Psoas muscle (tissue), 8 donors: ENCODE results near the gene PKM. TPM values are rescaled to one million over a fixed set of nuclear protein-coding genes. Genes with fewer than 3 reads are reported as not detected.

Source experiments
- ATAC-seq, 4 donors: fragments of 200-7000 bp; cut with Tn5 transposase; one replicate each; pipeline ENCODE4 v1.9.1; 2020; ENCODE audit warnings: moderate library complexity in 3 of 4, mild to moderate bottlenecking in 2 of 4
- DNase-seq, 2 donors: peaks; one replicate each; pipeline ENCODE4 v3.0.0-alpha.2; 2020
- H3K27ac ChIP-seq: fragments of 200-600 bp; one replicate; pipeline ENCODE4 v1.8.0; 2022
- H3K27me3 ChIP-seq, 3 donors: fragments of 200-600 bp in 1 of 3; one replicate each; pipeline versions ENCODE4 v1.6.1 to v1.8.0; 2013 to 2022; ENCODE audit warnings: low read length in 2 of 3, mild to moderate bottlenecking in 2 of 3, moderate library complexity in 1 of 3; ENCODE audit not compliant: insufficient read depth in 3 of 3
- H3K36me3 ChIP-seq, 2 donors: fragments of 200-600 bp in 1 of 2; one replicate each; pipeline versions ENCODE4 v1.6.1 to v1.8.0; 2013 to 2022; ENCODE audit warnings: low read depth in 1 of 2, mild to moderate bottlenecking in 1 of 2, moderate library complexity in 1 of 2; ENCODE audit not compliant: insufficient read depth in 1 of 2
- H3K4me1 ChIP-seq: fragments of 200-600 bp; one replicate; pipeline ENCODE4 v1.8.0; 2022
- H3K4me3 ChIP-seq: fragments of 200-600 bp; one replicate; pipeline ENCODE4 v1.8.0; 2022; ENCODE audit warnings: mild to moderate bottlenecking
- H3K9me3 ChIP-seq: fragments of 200-600 bp; one replicate; pipeline ENCODE4 v1.8.0; 2022
- CTCF ChIP-seq: fragments of 200-600 bp; IDR thresholded peaks from one replicate; pipeline ENCODE4 v1.8.0; 2022; ENCODE audit warnings: antibody characterized with exemption
- WGBS, 3 donors: extraction: QIAGEN DNeasy Blood & Tissue Kit; methylation state at CpG; one replicate each; pipeline versions ENCODE4 v1.1.6 to v1.1.7; 2013; 5-methylcytosine and 5-hydroxymethylcytosine counted together
- intact Hi-C, 2 donors: fragments of 100-400 bp; cut with DNase I; formaldehyde crosslinking; loops; one replicate each; pipeline versions ENCODE4 v1.11.0 to v1.14.2; 2022
- polyA plus RNA-seq, 3 donors: library from polyadenylated mRNA; stranded (reverse); fragments of 200-250 nt; gene quantifications; one replicate each; pipeline ENCODE4 v1.2.3, GENCODE V29; 2013
- total RNA-seq, 4 donors: library from RNA; stranded (reverse); fragmentation: NEBNext Ultra II Directional in 2 of 4; extraction: Animal tissue kit (Norgen Biotek cat#: 25700) in 2 of 4; gene quantifications; one replicate each; pipeline versions ENCODE4 v1.2.1 to v1.2.4, GENCODE V29; 2021 to 2023
- donor health status: healthy with polysubstance abuse.
- donor health status: DM: no; HTN: no; CAD: no; lungs with moderate emphysema.
- donor health status: Bipolar disorder and iron deficiency.
- donor health status: healthy.
- donor health status: DM: yes; HTN: yes; CAD: no.
- donor health status: DM: no; HTN: no; CAD: no.
- donor health status: DM: no; HTN: no; CAD: no.
- donor health status: DM: yes; HTN: yes; CAD: no.

The PKM gene
- total and polyA plus RNA-seq, 7 donors: 513 to 1,170 (median 958) TPM

DNA sequence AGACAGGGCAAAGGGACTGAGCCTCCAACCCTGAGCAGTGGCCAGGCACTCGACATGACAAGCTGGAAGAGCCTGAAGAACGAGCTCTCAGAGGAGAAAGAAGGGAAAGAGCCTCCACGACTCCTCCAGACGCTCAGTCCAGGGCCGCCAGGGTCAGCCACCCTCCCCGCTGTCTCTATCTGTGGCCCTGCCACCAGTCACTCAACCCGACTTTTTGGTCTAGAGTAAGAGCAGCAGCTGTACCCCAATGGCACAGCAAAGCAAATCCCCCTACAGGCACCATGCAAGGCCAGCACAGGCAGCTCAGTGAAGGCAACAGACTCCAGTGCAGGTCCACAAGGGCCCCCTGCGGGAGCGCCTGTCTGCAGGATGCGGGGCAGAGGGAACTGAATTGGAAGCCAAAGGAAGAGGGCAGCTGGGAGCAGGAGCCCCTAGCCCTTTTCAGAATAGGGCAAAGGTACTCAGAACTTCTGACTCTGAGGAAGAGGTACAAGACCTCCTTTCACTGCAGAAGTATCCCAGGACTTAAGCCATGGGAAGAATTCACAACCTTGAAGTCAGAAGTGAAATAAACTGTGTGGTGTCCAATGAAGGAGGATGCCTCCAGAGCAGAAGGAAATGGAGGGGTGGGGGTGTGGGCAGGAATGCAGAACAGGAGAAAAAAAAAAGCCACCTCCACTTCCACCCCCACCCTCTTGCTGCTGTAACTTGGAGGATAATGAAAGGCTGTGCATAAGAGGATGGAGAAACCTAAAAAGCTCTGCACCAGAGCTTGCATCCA, 24.9 kb downstream of the PKM start:
- Histone ChIP-seq H3K27me3 (no peaks in the 10 kb centered on the region), H3K4me1 (peaks cover 38% of the 10 kb centered on the region), H3K9me3 (no peaks in the 10 kb centered on the region), H3K36me3 (peaks cover 31 to 100% of the 10 kb centered on the region in 2 donors), H3K4me3 (no peak overlapping the region), H3K27ac (peak overlapping the region; percentile 41)
- WGBS, 3 donors: 84 to 92% (median 89%) methylated on average over 10 of the region's 10 CpGs
- TF ChIP-seq CTCF: no peak
- DNase-seq (no peak), ATAC-seq (no peak)
- intact Hi-C loops: loop anchor here in 1 of 2 donors (10.0 kb wide), 1 partner anchor 269 kb away; the partner anchor contains the start of gene ARIH1

DNA sequence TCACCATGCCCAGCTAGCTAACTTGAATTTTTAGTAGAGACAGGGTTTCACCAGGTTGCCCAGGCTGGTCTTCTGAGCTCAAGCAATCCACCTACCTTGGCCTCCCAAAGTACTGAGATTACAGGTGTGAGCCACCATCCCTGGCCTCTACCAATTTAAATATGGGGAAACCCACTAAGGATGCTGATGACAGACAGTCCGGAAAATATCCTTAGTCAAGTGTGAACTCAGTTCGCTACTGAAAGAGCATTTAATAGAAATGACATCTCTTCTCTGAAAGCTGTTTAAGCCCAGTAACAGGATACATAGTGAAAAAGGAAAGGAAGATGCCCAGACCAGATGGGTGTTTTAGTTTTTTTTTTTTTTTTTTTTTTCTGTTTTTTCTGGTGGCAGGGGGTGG, 25.7 kb downstream of the PKM start:
- Histone ChIP-seq H3K4me3 (no peak overlapping the region), H3K36me3 (peaks cover 35 to 100% of the 10 kb centered on the region in 2 donors), H3K27me3 (no peaks in the 10 kb centered on the region), H3K4me1 (peaks cover 46% of the 10 kb centered on the region), H3K27ac (peak overlapping the region; percentile 91), H3K9me3 (no peaks in the 10 kb centered on the region)
- TF ChIP-seq CTCF: no peak
- ATAC-seq: no peak
- DNase-seq: no peak
- intact Hi-C loops: loop anchor here in 1 of 2 donors (10.0 kb wide), 1 partner anchor 270 kb away; the partner anchor contains the start of gene ARIH1
- WGBS, 3 donors: 75 to 92% (median 89%) methylated on average over 2 of the region's 2 CpGs

DNA sequence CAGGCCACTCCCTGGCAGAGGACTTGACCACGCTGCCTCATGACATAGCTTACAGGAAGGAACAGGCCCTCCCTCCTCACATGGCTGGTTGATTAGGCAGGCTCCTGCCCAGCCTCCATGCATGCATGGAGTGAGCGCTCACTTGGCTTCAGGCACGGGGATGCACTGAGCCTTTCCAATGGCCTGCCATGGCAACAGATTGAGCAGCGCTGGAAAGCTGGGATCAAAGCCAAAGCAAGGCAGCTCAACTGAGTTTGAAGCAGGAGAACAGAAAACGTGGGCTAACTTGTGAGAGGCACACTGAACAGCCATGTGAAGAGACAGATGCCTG, 27.5 kb downstream of the PKM start:
- Histone ChIP-seq H3K4me1 (peaks cover 50% of the 10 kb centered on the region), H3K27ac (peak overlapping the region; percentile 91), H3K4me3 (no peak overlapping the region), H3K9me3 (no peaks in the 10 kb centered on the region), H3K27me3 (no peaks in the 10 kb centered on the region), H3K36me3 (peaks cover 27 to 98% of the 10 kb centered on the region in 2 donors)
- ATAC-seq: peak; percentile 58 to 74 (median 68)
- intact Hi-C loops: loop anchor here in 1 of 2 donors (5.0 to 10.0 kb wide), 2 partner anchors 69 to 271 kb away; partner anchors contain the start of genes ARIH1 and PARP6
- DNase-seq: peak; percentile 64 to 74
- TF ChIP-seq CTCF: no peak
- 10 to 15% (median 12%) methylated on average over 5 of the region's 5 CpGs for WGBS, 3 donors

DNA sequence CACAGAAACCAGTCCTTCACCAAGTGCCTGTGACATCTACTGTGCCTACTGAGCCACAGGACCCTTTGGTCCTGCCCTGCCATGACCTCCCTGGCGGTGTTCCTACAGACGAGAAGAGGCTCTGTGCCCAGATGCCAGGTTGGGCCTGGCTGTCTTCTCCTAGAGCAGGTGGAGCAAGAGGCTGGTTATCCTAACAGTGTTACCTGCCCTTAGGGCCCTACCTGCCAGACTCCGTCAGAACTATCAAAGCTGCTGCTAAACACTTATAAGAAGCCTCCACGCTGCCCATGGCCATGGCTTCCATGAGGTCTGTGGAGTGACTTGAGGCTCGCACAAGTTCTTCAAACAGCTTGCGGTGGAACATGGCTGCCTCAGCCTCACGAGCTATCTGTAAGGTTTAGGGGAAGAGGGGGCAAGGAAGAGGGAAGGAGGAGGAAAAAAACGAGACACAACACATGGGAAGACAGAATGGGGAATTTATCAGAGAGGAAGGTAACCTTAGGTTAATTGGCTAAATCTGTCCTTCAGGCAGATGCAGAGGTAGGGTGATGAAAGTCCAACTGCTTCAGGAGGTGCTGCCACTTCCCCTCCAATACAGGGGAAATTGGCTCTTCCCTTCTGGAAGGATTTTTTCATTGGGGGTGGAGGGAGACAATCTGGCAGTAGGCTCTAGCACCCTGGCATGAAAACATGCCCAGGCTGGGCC, 28.0 kb downstream of the PKM start:
- Histone ChIP-seq H3K4me3 (no peak overlapping the region), H3K27ac (peak overlapping the region; percentile 91), H3K36me3 (peaks cover 27 to 92% of the 10 kb centered on the region in 2 donors), H3K27me3 (no peaks in the 10 kb centered on the region), H3K9me3 (no peaks in the 10 kb centered on the region), H3K4me1 (peaks cover 50% of the 10 kb centered on the region)
- DNase-seq (no peak), ATAC-seq (peak in 1 of 4 donors; percentile 5)
- 50 to 67% (median 56%) methylated on average over 8 of the region's 8 CpGs for WGBS, 3 donors
- TF ChIP-seq CTCF: no peak
- intact Hi-C loops: loop anchor here in 1 of 2 donors (5.0 to 10.0 kb wide), 2 partner anchors 69 to 272 kb away; partner anchors contain the start of genes ARIH1 and PARP6
